Measurements from ENCODE around the gene KCNG2.

Gene KCNG2

DNA sequence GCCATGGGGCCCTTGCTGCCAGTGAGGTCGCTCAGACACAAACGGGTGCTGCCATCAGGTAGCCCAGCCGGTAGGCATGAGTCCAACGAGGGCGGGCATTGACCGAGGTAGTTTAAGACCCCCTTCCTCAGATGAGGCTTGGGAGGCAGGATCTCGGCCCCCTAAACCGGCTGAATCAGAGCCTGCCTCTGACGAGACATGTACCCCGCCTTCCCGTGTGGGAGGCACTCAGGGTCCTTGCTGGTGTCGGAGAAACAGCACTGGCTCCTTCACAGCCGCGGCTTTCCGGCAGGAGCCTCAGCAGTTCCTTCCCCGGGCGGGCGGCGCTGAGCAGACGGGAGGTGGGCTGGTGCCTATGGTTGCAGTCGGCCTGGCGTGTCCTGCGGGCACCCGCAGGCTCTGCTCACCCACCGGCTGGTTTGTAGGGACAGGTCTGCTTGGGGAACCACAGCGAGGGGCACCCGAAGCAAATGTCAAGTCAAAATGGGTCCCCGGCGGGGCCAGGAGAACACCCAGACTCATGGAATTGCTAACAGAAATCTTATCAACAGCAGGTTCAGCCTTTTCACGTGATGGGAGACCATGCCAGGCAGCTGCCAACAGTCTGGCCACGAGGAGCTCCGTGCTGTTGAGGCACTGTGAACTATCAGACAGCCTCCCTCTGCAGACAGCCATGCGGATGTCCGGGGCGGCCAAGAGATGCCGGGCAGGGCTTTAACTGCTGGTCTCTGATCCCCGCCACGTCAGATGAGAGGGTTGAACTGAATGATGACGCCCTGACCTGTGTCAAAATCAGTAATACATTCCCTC, 2.8 kb downstream of the KCNG2 start:
- DNase-seq, result no peak

GRCh38 chr18:79801217-79801616, 3.5 kb downstream of the KCNG2 start:
- DNase-seq, result no peak

- DNase-seq, result no peak
Observed at GRCh38 chr18:79801641-79802040, 3.9 kb downstream of the KCNG2 start.

DNA sequence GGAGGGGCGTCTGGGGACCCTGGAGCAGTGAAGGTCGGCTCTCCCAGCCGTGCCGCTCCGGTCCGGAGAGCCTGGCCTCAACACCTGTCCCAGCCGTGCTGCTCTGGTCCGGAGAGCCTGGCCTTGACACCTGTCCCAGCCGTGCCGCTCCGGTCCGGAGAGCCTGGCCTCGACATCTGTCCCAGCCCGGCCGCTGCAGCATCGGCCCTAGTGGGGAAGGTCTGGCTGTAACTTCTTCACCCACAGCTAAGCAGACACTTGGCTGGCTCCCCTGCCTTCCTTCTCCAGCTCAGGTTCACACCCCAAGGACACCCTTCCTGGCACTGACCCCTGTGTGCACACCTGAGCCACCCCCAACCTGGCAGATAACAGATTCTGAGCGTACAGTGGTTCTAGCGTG, 4.6 kb downstream of the KCNG2 start:
- DNase-seq, result no peak

DNA sequence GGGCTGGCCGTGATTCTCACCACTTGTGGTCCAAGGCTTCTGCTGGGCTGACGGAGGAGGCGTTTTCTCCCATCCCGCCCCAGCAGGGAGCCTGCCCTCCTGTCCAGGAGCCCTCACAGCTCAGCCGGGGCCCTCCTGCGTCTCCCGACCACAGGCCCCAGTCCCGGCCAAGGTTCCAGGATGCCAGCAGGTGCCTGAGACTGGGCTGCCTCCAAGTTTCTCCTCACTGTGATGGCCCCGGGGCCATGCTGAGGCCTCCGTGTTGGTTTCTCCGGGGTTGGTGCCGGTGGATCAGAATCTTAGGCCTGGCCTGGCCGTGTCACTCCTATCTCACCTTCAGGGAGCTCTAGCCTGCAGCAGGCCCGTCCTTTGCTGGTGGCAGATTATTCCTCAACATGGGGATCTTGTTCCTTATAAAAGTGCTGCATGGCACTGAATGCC, 5.9 kb downstream of the KCNG2 start:
- no peak for DNase-seq

GRCh38 chr18:79804130-79804787, 6.5 kb downstream of the KCNG2 start:
- DNase-seq, result no peak

DNA sequence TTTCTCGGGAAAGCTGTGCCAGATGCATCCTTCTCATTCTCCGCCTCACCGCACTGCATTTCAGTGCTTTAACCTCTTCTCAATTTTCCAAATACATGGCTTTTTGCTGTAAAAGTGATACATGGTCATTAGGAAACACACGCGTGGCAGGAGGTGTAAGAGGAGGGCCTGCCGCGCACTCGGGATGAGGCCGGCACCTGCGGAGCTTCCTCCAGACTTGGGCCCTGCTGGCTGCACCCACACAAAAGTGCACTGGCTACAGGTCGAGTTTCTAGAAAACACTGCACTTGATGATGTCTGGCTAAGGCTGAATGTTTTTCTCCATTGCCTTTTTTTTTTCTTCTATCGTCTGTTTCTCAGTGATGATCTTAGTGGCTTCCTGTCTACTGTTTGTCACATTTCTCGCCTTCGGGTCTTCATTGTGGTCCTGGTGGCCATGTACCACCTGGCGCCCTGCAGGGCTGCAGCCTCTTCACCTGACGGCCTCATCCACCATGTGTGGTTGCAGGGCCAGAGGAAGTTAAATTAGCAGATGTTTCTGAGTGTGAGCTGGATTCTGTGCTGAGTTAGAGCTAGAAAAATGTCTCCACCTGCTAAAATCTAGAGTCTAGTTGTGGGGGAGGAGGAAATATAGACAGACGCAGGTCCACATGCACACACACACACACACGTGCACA, 7.6 kb downstream of the KCNG2 start:
- DNase-seq, result no peak

GRCh38 chr18:79805926-79806487, 8.3 kb downstream of the KCNG2 start:
- DNase-seq, result no peak

- DNase-seq, result no peak
Observed at GRCh38 chr18:79806976-79807841, 9.5 kb downstream of the KCNG2 start.

GRCh38 chr18:79809482-79810192, 11.9 kb downstream of the KCNG2 start:
- no peak for DNase-seq

DNA sequence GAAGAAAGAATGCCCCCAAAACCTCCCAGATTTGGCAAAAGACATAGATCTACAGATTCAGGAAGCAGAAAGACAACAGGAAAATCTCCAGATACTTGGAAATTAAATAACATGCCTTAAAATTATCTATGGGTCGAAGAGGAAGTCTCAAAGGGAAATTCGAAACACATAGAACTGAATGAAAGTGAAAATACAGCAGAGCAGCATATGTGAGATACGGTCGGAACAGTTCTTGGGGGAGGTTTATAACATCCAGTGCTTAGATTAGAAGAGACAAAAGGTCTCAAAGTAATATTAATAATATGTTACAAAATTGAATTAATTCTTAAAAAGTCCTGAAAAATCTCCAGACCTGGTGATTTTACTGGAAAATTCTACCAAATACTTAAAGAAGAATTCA, 14.3 kb downstream of the KCNG2 start:
- no peak for DNase-seq

GRCh38 chr18:79814373-79814772, 16.6 kb downstream of the KCNG2 start:
- DNase-seq, result no peak

DNA sequence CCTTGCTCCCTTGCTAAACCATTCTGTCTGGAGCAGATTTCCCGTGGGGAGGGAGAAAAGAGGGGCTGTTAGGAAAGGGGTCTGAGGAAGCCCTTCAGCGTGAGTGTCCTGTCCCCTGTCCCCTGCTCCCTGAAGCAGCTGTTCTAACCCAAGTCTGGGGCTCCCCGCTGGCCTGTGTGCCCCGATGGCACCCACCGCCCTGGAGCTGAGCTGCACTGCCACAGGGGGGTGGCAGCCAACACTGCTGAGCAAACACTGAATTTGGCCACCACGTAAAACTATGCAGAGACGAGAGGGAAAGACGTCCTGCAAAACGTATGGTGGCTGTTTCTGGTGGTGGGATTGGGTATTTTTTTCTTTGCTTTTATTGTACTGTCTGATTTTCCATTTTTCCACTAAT, 17.9 kb downstream of the KCNG2 start:
- no peak for DNase-seq

GRCh38 chr18:79816092-79816491, 18.4 kb downstream of the KCNG2 start:
- DNase-seq, result no peak

DNA sequence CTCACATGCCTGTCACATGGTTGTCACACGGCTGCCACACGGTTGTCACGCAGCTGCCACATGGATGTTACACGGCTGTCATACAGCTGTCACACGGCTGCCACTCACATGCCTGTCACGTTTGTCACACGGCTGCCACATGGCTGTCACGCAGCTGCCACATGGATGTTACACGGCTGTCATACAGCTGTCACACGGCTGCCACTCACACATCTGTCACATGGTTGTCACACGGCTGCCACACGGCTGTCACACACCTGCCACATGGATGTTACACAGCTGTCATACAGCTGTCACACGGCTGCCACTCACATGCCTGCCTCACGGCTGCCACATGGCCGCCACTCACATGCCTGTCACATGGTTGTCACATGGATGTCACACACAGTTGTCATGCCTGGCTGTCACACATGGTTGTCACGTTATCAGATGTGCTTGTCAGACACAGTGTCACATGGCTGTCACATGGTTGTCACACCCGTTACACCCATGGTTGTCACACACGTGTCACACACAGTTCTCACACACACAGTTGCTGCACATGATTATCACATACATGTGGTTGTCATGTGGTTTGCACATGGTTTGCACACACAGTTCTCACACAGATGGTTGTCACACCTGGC, 19.4 kb downstream of the KCNG2 start:
- no peak for DNase-seq

DNA sequence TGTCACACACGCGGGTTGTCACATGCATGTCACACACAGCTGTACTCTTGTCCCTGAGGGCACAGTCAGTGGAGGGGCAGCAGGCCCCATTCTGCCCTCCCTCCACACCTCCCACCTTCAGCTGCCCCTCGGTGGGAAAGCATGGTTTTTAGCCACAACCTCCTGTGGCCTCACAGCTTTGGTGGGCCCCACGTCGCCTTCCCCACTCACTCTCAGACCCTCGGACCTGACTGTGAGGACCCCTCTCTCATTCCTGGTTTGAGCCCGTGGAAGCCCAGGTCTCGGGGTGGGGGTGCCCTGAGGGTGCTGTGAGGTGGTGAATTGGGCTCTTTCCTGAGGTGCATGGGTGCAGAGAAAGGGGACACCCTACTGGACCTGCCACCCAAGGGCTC, 19.9 kb downstream of the KCNG2 start:
- no peak for DNase-seq

GRCh38 chr18:79818036-79818435, 20.3 kb downstream of the KCNG2 start:
- DNase-seq, result no peak

DNA sequence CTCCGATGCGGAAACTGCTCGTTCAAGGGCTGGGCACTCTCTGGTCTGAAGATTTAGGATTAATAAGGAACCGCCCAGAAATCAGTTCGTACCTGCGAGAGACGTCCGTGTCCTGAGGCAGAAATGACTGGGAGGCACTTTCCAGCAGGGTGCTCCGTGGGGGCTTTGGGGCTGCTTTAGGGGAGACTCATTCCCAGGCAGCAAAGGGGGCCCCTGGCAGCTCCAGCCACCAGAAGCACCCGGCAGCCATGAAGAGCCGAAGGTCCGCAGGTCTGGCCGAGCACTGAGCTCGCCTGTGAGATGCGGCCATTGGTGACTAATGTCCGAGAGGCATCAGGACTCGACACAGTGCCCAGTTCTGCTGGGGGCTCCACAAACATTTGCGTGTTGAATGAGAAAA, 20.9 kb downstream of the KCNG2 start:
- DNase-seq, result no peak

DNA sequence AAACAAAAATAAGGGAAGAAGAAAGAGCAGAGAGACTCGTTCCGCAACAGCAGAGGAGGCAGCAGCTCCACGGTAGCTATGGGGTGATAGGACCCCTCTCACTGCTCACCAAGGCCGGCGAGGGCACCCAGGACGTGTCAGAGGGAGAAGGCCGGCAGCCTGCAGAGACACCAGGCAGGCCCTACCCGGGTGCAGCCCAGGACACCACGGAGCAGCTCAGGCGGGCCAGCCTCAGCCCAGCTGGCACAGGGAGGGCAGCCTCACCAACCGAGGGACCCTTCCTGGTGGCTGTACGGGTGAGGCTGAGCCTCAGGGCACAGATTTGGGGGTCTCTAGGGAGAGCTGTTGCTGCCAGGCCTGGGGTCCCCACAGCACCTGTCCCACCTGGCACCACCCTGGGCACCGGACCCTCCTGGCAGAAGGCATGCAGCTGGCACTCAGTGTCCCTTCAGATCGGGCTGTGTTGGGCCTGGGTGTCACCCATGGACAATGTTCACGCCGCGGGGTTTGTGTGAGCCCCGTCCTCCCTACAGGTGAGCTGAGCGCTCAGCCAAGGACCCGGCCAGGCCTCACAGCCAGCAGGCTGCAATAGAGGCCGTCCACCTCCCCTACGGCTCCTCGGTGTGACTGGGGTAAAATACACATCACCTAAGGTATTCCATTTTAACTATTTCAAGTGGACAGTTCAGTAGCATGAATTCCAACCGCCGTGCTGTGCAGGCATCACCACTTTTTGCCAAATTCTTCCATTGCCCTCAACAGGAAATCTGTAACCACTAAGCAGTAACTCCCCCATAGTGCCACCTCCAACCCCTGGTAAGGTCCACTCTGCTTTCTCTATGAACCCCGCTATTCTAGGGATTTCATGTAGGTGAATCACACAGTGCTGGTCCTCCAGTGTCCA, 21.6 kb downstream of the KCNG2 start:
- DNase-seq, result no peak

DNA sequence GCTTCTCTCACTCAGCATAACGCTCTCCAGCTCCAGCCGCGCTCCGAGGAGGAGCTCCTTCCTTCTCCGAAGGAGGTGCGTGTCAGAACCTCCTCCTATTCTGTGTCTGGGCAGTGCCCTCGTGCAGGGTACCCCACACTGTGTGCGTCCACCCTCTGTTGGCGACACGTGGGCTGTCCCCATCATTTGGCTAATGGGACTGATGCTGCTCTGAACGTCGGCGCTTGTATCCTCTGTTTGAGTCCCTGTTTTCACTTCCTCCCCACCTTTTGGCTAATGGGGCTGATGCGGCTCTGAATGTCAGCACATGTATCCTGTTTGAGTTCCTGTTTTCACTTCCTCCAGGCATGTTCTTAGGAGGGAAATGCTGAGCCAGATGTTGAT, 22.2 kb downstream of the KCNG2 start:
- no peak for DNase-seq
